HepG2 (cell line): ENCODE measurements around the gene CSNK1A1. TPM values are rescaled to one million over a fixed set of nuclear protein-coding genes. Genes with fewer than 3 reads are reported as not detected.

Source experiments
- AGO1 ChIP-seq: fragments of 200-400 bp; formaldehyde crosslinking; IDR thresholded peaks from 2 replicates; pipeline ENCODE4 v1.6.1; 2017; ENCODE audit warnings: mild to moderate bottlenecking, low read depth, low read length, moderate library complexity; ENCODE audit not compliant: poor library complexity, severe bottlenecking
- AHR ChIP-seq: IDR thresholded peaks from 2 replicates; pipeline ENCODE4 v1.6.1; 2018; ENCODE audit warnings: missing genetic modification reagents, missing compliant biosample characterization
- ARNT ChIP-seq: fragments of 450-650 bp; IDR thresholded peaks from 2 replicates; pipeline ENCODE4 v1.6.1; 2017
- CTCF ChIP-seq: sonication (generic); formaldehyde crosslinking; IDR thresholded peaks from 2 replicates; pipeline ENCODE4 v1.5.0; 2020; ENCODE audit warnings: mild to moderate bottlenecking, missing genetic modification reagents, moderate library complexity
- E2F5 ChIP-seq: sonication (generic); formaldehyde crosslinking; conservative IDR thresholded peaks from 2 replicates; pipeline ENCODE4 v1.4.0; 2020; ENCODE audit warnings: missing genetic modification reagents
- ETV5 ChIP-seq: IDR thresholded peaks from 2 replicates; pipeline ENCODE4 v1.6.1; 2018; ENCODE audit warnings: missing biosample characterization, missing genetic modification reagents, inconsistent platforms, borderline replicate concordance
- IRF1 ChIP-seq: sonication (generic); formaldehyde crosslinking; IDR thresholded peaks from 2 replicates; pipeline ENCODE4 v1.4.0; 2020; ENCODE audit warnings: low read depth, mild to moderate bottlenecking, missing genetic modification reagents
- KAT7 ChIP-seq: IDR thresholded peaks from 2 replicates; pipeline ENCODE4 v1.6.1; 2018; ENCODE audit warnings: borderline replicate concordance, missing compliant biosample characterization
- MYC ChIP-seq: sonication (generic); formaldehyde crosslinking; IDR thresholded peaks from 2 replicates; pipeline ENCODE4 v1.9.0; 2021; ENCODE audit warnings: missing genetic modification reagents, borderline replicate concordance
- STAT5B ChIP-seq: sonication (generic); formaldehyde crosslinking; IDR thresholded peaks from 2 replicates; pipeline ENCODE4 v1.4.0; 2020; ENCODE audit warnings: missing genetic modification reagents
- TIGD3 ChIP-seq: sonication (generic); formaldehyde crosslinking; IDR thresholded peaks from 2 replicates; pipeline ENCODE4 v1.5.1; 2020; ENCODE audit warnings: mild to moderate bottlenecking, missing genetic modification reagents, borderline replicate concordance
- WIZ ChIP-seq: sonication (generic); formaldehyde crosslinking; IDR thresholded peaks from 2 replicates; pipeline ENCODE4 v1.5.1; 2020; ENCODE audit warnings: mild to moderate bottlenecking, missing genetic modification reagents
- ZBTB4 ChIP-seq: sonication (generic); formaldehyde crosslinking; IDR thresholded peaks from 2 replicates; pipeline ENCODE4 v1.4.0; 2020; ENCODE audit warnings: missing genetic modification reagents, mild to moderate bottlenecking, borderline replicate concordance
- ZBTB46 ChIP-seq: sonication (generic); formaldehyde crosslinking; IDR thresholded peaks from 2 replicates; pipeline ENCODE4 v1.4.0; 2020; ENCODE audit warnings: mild to moderate bottlenecking, missing genetic modification reagents, borderline replicate concordance
- ZNF382 ChIP-seq: sonication (generic); formaldehyde crosslinking; IDR thresholded peaks from 2 replicates; pipeline ENCODE4 v1.5.0; 2020; ENCODE audit warnings: missing genetic modification reagents, mild to moderate bottlenecking, borderline replicate concordance
- ZNF460 ChIP-seq: sonication (generic); formaldehyde crosslinking; IDR thresholded peaks from 2 replicates; pipeline ENCODE4 v1.5.1; 2020; ENCODE audit warnings: missing genetic modification reagents, mild to moderate bottlenecking, borderline replicate concordance
- ZNF749 ChIP-seq: sonication (generic); formaldehyde crosslinking; IDR thresholded peaks from 2 replicates; pipeline ENCODE4 v1.8.0; 2022; ENCODE audit warnings: mild to moderate bottlenecking, missing genetic modification reagents, moderate library complexity, borderline replicate concordance
- ZSCAN12 ChIP-seq: sonication (generic); formaldehyde crosslinking; IDR thresholded peaks from 2 replicates; pipeline ENCODE4 v1.9.0; 2021; ENCODE audit warnings: mild to moderate bottlenecking, missing genetic modification reagents
- ZSCAN9 ChIP-seq: IDR thresholded peaks from 2 replicates; pipeline ENCODE4 v1.6.1; 2016; ENCODE audit warnings: borderline replicate concordance
- polyA plus RNA-seq, 8 experiments: library from polyadenylated mRNA; depleted of rRNA in 3 of 8; stranded (reverse) in 7 of 8; unstranded in 1 of 8; fragments of >200 nt; fragmentation: Illumina TruSeq in 4 of 8; extraction: Trizol in 4 of 8; gene quantifications; 2 replicates each; pipeline versions ENCODE4 v1.2.1 to v1.2.3, GENCODE V29; 2011 to 2016; ENCODE audit warnings: low read depth in 4 of 8, missing spikeins in 1 of 8, mixed read lengths in 1 of 8; ENCODE audit not compliant: insufficient read depth in 1 of 8
- total RNA-seq, 5 experiments: library from RNA; depleted of rRNA; stranded (reverse); fragments of >200 nt; fragmentation: Illumina TruSeq; extraction: Trizol; gene quantifications; 2 replicates each; pipeline ENCODE4 v1.2.3, GENCODE V29; 2016; ENCODE audit warnings: low read depth in 1 of 5

Gene CSNK1A1
- total and polyA plus RNA-seq, 2 of the 13 experiments (the other 11 are each of a cell fraction or from before 2014, with no cell fraction given) = 89.0 to 149 TPM

GRCh38 chr5:149549461-149550267, 1.6 kb downstream of the CSNK1A1 start (continued):
- TF ChIP-seq E2F5 (CRISPR knock-in tag) (no peak), ZSCAN12 (CRISPR knock-in tag) (no peak), ETV5 (CRISPR knock-in tag) (no peak), TIGD3 (no peak), ZNF460 (CRISPR knock-in tag) (no peak), IRF1 (CRISPR knock-in tag) (no peak), AHR (CRISPR knock-in tag) (no peak; the same call in 1 of the 2 replicates), KAT7 (no peak), AGO1 (no peak), ZBTB4 (CRISPR knock-in tag) (no peak), ARNT (no peak), STAT5B (CRISPR knock-in tag) (no peak), MYC (CRISPR knock-in tag) (no peak), CTCF (CRISPR knock-in tag) (no peak), ZNF749 (CRISPR knock-in tag) (no peak), WIZ (CRISPR knock-in tag) (no peak), ZBTB46 (CRISPR knock-in tag) (no peak), ZNF382 (no peak), ZSCAN9 (CRISPR knock-in tag) (no peak)
